B cell (primary cell): ENCODE data around the gene NAA40. TPM values are rescaled to one million over a fixed set of nuclear protein-coding genes. Genes with fewer than 3 reads are reported as not detected.

ENCODE experiments used
- ATAC-seq: fragments of 200-7000 bp; cut with Tn5 transposase; one replicate; pipeline ENCODE4 v1.10.0; 2021; ENCODE audit warnings: low read depth, mild to moderate bottlenecking, moderate number of reproducible peaks, moderate library complexity
- CTCF ChIA-PET: fragments of 350-600 bp; sonication (Branson Sonifier 250); formaldehyde crosslinking; loops from one replicate; lab custom pipeline; 2021; ENCODE audit warnings: antibody characterized with exemption, inconsistent platforms; lab: Charles Lee
- POLR2A ChIA-PET: fragments of 350-600 bp; sonication (Branson Sonifier 250); formaldehyde crosslinking; loops from one replicate; lab custom pipeline; 2021; ENCODE audit warnings: antibody characterized with exemption; lab: Charles Lee
- DNase-seq: peaks from one replicate; pipeline ENCODE4 v3.0.0; 2013
- H2AFZ ChIP-seq: 2 replicates; pipeline ENCODE4 v1.6.1; 2012; ENCODE audit warnings: mild to moderate bottlenecking, low read depth, low read length; ENCODE audit not compliant: insufficient read depth, poor library complexity, severe bottlenecking
- H3K27ac ChIP-seq, 2 donors: 1 replicate in 1 of 2; 2 replicates in 1 of 2; pipeline ENCODE4 v1.5.1; 2012 to 2013; ENCODE audit warnings: low read length in 2 of 2, mild to moderate bottlenecking in 2 of 2, moderate library complexity in 1 of 2
- H3K27me3 ChIP-seq, 4 experiments: fragments of 200-600 bp in 1 of 4; sonication (generic) in 1 of 4; replicated peaks in 1 of 4; 1 replicate in 2 of 4; 2 replicates in 2 of 4; pipeline versions ENCODE4 v1.6.1 to v1.7.0; 2013 to 2016; ENCODE audit warnings: low read length in 3 of 4, mild to moderate bottlenecking in 2 of 4, mixed read lengths in 1 of 4, moderate library complexity in 1 of 4; ENCODE audit not compliant: insufficient read depth in 4 of 4, control insufficient read depth in 3 of 4; ENCODE audit errors: control extremely low read depth in 1 of 4
- H3K36me3 ChIP-seq, 2 experiments: replicated peaks in 1 of 2; 1 replicate in 1 of 2; 2 replicates in 1 of 2; pipeline versions ENCODE4 v1.6.1 to v1.7.1; 2013; ENCODE audit warnings: low read length in 1 of 2; ENCODE audit not compliant: insufficient read depth in 2 of 2, control insufficient read depth in 1 of 2; ENCODE audit errors: control extremely low read depth in 1 of 2, extremely low read depth in 1 of 2
- H3K4me1 ChIP-seq, 2 donors: fragments of 200-600 bp in 1 of 2; sonication (generic) in 1 of 2; 1 replicate in 1 of 2; 2 replicates in 1 of 2; pipeline versions ENCODE4 v1.5.1 to v1.6.1; 2013 to 2017; ENCODE audit warnings: low read length in 2 of 2; ENCODE audit not compliant: control insufficient read depth in 2 of 2, insufficient read depth in 2 of 2
- H3K4me2 ChIP-seq: replicated peaks from 2 replicates; pipeline ENCODE3; 2012; ENCODE audit warnings: mild to moderate bottlenecking, low read depth, low read length; ENCODE audit not compliant: poor library complexity, severe bottlenecking
- H3K4me3 ChIP-seq, 5 experiments: fragments of 200-600 bp in 1 of 5; sonication (generic) in 1 of 5; 1 replicate in 3 of 5; 2 replicates in 2 of 5; pipeline versions ENCODE4 v1.5.1 to v1.7.0; 2011 to 2016; ENCODE audit warnings: low read length in 4 of 5, mild to moderate bottlenecking in 4 of 5, low read depth in 2 of 5, control low read depth in 1 of 5, moderate library complexity in 1 of 5; ENCODE audit not compliant: insufficient read depth in 1 of 5; ENCODE audit errors: control extremely low read depth in 1 of 5, extremely low read depth in 1 of 5
- H3K79me2 ChIP-seq: fragments of 200-600 bp; sonication (generic); one replicate; pipeline ENCODE4 v1.6.0; 2016; ENCODE audit warnings: low read length; ENCODE audit not compliant: control insufficient read depth, insufficient read depth
- H3K9ac ChIP-seq: fragments of 200-600 bp; sonication (generic); 2 replicates; pipeline ENCODE4 v1.6.1; 2017; ENCODE audit warnings: mild to moderate bottlenecking, low read length, moderate library complexity
- H3K9me3 ChIP-seq, 3 donors: one replicate each; pipeline versions ENCODE4 v1.6.1 to v1.7.1; 2013; ENCODE audit warnings: low read length in 2 of 3; ENCODE audit not compliant: control insufficient read depth in 2 of 3, insufficient read depth in 1 of 3; ENCODE audit errors: control extremely low read depth in 1 of 3
- H4K20me1 ChIP-seq: 2 replicates; pipeline ENCODE4 v1.6.0; 2012; ENCODE audit warnings: mild to moderate bottlenecking, low read length; ENCODE audit not compliant: insufficient read depth, control insufficient read depth, poor library complexity, severe bottlenecking
- H3K27ac Mint-ChIP-seq: one replicate; pipeline ENCODE4 v1.8.0; 2021; ENCODE audit warnings: mixed read lengths
- H3K27me3 Mint-ChIP-seq: one replicate; pipeline ENCODE4 v1.8.0; 2021; ENCODE audit warnings: mixed read lengths
- H3K4me1 Mint-ChIP-seq: one replicate; pipeline ENCODE4 v1.8.0; 2021; ENCODE audit warnings: mixed read lengths
- H3K4me3 Mint-ChIP-seq: one replicate; pipeline ENCODE4 v1.8.0; 2021; ENCODE audit warnings: mixed read lengths
- H3K9me3 Mint-ChIP-seq: one replicate; pipeline ENCODE4 v1.8.0; 2022; ENCODE audit warnings: mixed read lengths; ENCODE audit not compliant: insufficient read depth
- EZH2 ChIP-seq: IDR thresholded peaks from 2 replicates; pipeline ENCODE4 v1.6.1; 2012; ENCODE audit warnings: borderline replicate concordance, low read depth, mild to moderate bottlenecking, moderate library complexity, low read length; ENCODE audit not compliant: insufficient read depth, poor library complexity, severe bottlenecking
- WGBS: methylation state at CpG from one replicate; pipeline ENCODE4 v1.1.5; 2013; ENCODE audit warnings: missing lambda C conversion rate; ENCODE audit not compliant: insufficient coverage; 5-methylcytosine and 5-hydroxymethylcytosine counted together
- intact Hi-C: fragments of 100-400 bp; cut with micrococcal nuclease; formaldehyde crosslinking; loops from one replicate; pipeline ENCODE4 v1.10.0; 2022
- polyA plus RNA-seq: library from polyadenylated mRNA; depleted of rRNA; stranded (reverse); fragments of >200 nt; gene quantifications from 2 replicates; pipeline ENCODE4 v1.2.3, GENCODE V29; 2012
- total RNA-seq, 2 donors: library from RNA; stranded (reverse); fragments of 120-200 nt in 1 of 2; gene quantifications; 1 replicate in 1 of 2; 2 replicates in 1 of 2; pipeline versions ENCODE4 v1.2.3 to v1.2.4, GENCODE V29; 2013 to 2022
- TF ChIP-seq, protein P1 (sequence below): fragments of 200-600 bp; IDR thresholded peaks from one replicate; pipeline ENCODE4 v1.8.0; 2022; ENCODE audit warnings: antibody characterized with exemption, mild to moderate bottlenecking

The NAA40 gene
- total and polyA plus RNA-seq, 2 donors (not counting 1 experiment from before 2014, with no cell fraction given), result 41.3 to 47.7 TPM

DNA sequence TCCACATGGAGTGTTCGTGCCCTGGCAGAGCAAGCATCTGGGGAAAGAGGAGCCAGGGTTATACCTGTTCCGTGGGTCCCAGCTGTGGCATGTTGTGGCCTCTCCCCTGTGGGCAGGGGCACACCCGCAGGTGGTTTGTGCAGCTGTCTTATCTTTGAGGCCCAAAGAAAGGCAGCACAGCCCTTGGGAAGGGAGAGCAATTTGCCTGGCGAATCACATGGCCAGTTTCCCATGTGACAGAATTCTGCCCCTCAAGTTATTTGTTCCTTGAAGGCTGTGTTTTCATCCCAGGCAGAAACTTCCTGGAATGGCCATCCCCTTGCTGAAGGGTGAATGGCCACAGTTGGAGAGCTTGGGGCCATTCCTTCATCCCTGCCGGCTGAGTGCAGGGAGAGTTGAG lies 19.2 kb downstream of the NAA40 start:
- H3K9me3 Mint-ChIP-seq, result no peaks in the 10 kb centered on the region
- Histone ChIP-seq H3K27me3 (no peaks in the 10 kb centered on the region), H3K9ac (no peak overlapping the region), H2AFZ (no peak overlapping the region), H3K4me3 (no peak overlapping the region), H3K36me3 (peaks cover 0 to 33% of the 10 kb centered on the region in 2 experiments), H3K4me2 (no peak overlapping the region), H3K27ac (no peak overlapping the region), H3K9me3 (no peaks in the 10 kb centered on the region), H4K20me1 (no peaks in the 10 kb centered on the region), H3K4me1 (no peaks in the 10 kb centered on the region), H3K79me2 (no peaks in the 10 kb centered on the region)
- DNase-seq (no peak), ATAC-seq (no peak)
- intact Hi-C loops, result no loop called here
- no peak overlapping the region for H3K27ac Mint-ChIP-seq
- no peak overlapping the region for H3K4me3 Mint-ChIP-seq
- peaks cover 2% of the 10 kb centered on the region for H3K4me1 Mint-ChIP-seq
- WGBS, result 86% methylated on average over 3 of the region's 5 CpGs
- ChIA-PET POLR2A (no interaction called here), CTCF (interaction anchor here (1.8 kb wide), 1 partner anchor 121 kb away, joined by 10 read pairs; no protein-coding TSS in a partner anchor)
- no peaks in the 10 kb centered on the region for H3K27me3 Mint-ChIP-seq
- TF ChIP-seq EZH2, result no peak
- TF ChIP-seq, protein P1, sequence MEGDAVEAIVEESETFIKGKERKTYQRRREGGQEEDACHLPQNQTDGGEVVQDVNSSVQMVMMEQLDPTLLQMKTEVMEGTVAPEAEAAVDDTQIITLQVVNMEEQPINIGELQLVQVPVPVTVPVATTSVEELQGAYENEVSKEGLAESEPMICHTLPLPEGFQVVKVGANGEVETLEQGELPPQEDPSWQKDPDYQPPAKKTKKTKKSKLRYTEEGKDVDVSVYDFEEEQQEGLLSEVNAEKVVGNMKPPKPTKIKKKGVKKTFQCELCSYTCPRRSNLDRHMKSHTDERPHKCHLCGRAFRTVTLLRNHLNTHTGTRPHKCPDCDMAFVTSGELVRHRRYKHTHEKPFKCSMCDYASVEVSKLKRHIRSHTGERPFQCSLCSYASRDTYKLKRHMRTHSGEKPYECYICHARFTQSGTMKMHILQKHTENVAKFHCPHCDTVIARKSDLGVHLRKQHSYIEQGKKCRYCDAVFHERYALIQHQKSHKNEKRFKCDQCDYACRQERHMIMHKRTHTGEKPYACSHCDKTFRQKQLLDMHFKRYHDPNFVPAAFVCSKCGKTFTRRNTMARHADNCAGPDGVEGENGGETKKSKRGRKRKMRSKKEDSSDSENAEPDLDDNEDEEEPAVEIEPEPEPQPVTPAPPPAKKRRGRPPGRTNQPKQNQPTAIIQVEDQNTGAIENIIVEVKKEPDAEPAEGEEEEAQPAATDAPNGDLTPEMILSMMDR, result no peak

DNA sequence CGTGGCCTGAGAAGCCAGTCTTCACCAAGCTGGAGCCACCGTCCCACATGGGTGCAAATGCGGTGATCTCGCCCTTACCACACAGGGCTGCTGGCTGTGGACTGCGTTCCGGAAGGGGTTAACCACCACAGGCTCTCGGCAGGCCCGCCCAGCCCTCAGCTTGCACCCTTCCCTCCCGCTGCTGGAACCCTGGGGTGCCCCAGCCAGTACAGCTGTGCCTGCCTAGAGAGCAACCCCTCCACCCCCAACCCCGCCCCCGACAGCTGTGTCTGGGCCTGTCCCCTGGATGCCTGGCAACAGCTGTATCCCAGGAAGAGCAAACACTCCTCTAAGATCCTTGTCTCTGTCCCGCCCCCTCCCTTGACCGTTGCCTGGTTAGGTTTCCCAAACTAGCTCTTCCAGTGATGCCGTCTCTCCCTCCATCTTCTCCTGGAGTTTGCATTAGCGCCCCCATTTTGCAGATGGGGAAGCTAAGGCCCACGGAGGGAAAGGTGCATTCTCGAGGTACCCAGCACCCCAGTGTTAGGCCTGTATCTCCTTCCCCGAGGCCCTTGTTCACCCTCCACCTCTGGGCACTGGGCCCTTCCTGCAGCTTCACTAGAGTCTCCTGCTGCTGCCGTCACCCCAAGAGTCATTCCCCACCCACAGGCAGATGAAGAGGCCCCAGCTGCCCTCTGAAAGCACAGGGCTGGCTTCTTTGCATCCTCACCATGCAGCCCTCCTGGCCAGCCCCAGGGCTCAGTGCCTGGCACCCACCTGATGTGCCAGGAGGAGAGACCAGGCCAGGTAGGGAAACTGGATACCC lies 23.0 kb downstream of the NAA40 start:
- H3K27ac Mint-ChIP-seq, result no peak overlapping the region

More for the DNA sequence above, 23.0 kb downstream of the NAA40 start:
- Histone ChIP-seq H3K79me2 (no peaks in the 10 kb centered on the region), H3K9me3 (no peaks in the 10 kb centered on the region), H4K20me1 (no peaks in the 10 kb centered on the region), H3K9ac (no peak overlapping the region), H3K27me3 (no peaks in the 10 kb centered on the region), H3K36me3 (no peaks in the 10 kb centered on the region), H3K27ac (no peak overlapping the region), H2AFZ (no peak overlapping the region), H3K4me1 (no peaks in the 10 kb centered on the region), H3K4me3 (no peak overlapping the region), H3K4me2 (no peak overlapping the region)
- no peaks in the 10 kb centered on the region for H3K9me3 Mint-ChIP-seq
- ChIA-PET POLR2A (no interaction called here), CTCF (interaction anchor here (1.8 to 2.5 kb wide), 2 partner anchors 16 to 125 kb away, joined by 5 to 6 read pairs; no protein-coding TSS in a partner anchor)
- intact Hi-C loops, result no loop called here
- ATAC-seq, result no peak
- H3K4me3 Mint-ChIP-seq, result no peak overlapping the region
- DNase-seq, result no peak
- TF ChIP-seq, protein P1, result no peak
- no peak for TF ChIP-seq EZH2
- H3K27me3 Mint-ChIP-seq, result no peaks in the 10 kb centered on the region
- WGBS, result 69% methylated on average over 19 of the region's 19 CpGs
- H3K4me1 Mint-ChIP-seq, result peaks cover 2% of the 10 kb centered on the region
